DLD1 (cell line): ENCODE measurements around the gene TSC22D2.
"Not testable (repeated sequence)": the region's sequence is repeated elsewhere in the genome, so short reads cannot be mapped to it uniquely, and the experiment has no call there.

Experiments used
- in situ Hi-C: cut with HindIII; loops from 2 replicates; pipeline ENCODE4 v1.10.0; 2017; ENCODE audit warnings: low sequenced_read_pairs

Gene TSC22D2

DNA sequence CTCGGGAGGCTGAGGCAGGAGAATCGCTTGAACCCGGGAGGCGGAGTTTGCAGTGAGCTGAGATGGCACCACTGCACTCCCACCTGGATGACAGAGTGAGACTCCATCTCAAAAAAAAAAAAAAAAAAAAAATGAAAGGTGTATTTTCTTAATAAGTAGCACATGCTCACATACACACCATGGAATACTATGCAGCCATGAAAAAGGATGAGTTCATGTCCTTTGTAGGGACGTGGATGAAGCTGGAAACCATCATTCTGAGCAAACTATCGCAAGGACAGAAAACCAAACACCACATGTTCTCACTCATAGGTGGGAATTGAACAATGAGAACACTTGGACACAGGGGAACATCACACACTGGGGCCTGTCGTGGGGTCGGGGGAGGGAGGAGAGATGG, 65.1 kb downstream of the TSC22D2 start:
- in situ Hi-C loops: loop anchor here (10.0 kb wide), 1 partner anchor 58 kb away; no protein-coding TSS in a partner anchor

DNA sequence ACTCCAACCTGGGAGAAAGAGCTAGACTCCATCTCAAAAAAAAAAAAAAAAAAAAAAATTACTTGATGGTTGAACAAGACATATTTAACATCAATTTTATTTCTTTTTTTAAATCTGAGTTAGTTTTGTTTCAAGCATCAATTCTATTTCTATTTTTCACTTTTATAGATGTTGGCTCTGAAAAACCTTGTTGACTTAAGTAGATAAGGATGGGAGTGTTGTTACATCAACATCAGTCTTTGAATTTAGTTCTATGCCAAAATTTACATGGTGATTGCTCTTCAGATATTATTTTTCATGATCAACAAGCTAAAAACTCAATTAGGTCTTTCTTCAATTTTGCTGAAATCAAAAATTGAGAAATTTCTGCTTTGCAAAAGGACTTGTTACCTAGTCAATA, 71.3 kb downstream of the TSC22D2 start:
- in situ Hi-C loops: loop anchor here (5.0 to 25.0 kb wide), 3 partner anchors 58 to 242 kb away; no protein-coding TSS in a partner anchor

DNA sequence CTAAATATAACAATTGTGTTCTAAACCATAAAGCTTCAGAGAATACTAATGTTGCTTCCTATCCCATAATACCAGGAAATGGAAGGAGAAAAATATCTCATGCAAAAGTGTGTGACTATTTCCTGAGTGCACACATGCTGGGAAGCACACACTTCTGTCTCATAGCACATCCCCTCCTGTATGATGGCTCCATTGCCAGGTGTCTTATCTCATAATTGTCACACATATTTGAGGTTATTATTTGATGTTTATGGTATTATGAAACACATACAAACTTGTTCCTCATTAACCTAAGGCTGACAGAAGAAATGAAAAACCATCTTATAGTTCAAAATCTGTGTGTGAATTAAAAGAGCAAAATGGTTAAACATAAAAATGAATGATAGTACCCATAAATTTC, 72.8 kb downstream of the TSC22D2 start:
- in situ Hi-C loops: loop anchor here (25.0 kb wide), 1 partner anchor 244 kb away; no protein-coding TSS in a partner anchor

DNA sequence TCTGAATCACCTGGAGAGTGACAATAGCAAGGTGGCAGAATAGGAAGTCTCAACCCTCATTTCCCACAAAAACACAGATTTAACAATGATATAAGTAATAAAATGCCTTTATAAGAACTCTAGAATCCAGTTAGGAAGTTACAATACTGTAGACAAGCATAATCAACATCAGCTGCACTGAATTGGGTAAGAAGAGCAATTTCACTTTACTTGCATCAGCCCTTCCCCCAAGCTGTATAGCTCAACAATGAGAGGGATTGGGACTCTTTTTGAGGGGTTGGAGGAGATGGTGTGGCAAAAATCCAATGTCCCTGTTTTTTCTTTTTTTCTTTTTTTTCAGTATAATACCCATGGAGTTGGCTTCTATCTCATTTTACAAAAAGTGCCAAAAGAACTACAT, 75.1 kb downstream of the TSC22D2 start:
- in situ Hi-C loops: loop anchor here (25.0 kb wide), 1 partner anchor 246 kb away; no protein-coding TSS in a partner anchor

DNA sequence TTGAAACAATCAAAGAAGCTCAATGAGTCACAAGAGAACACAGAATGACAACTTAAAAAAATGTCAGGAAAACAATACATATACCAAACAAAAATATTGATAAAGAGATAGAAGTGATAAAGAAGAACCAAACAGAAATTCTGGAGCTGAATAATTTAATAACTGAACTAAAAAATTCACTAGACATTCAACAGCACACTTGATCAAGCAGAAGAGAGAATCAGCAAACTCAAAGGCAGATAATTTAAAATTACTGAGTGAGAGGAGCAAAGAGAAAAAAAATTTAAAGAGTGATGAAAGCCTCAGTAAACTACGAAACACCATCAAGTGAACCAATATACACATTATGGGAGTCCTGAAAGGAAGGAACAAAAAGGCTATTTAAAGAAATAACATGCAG, 76.3 kb downstream of the TSC22D2 start:
- in situ Hi-C loops: loop anchor here (25.0 kb wide), 1 partner anchor 247 kb away; no protein-coding TSS in a partner anchor

DNA sequence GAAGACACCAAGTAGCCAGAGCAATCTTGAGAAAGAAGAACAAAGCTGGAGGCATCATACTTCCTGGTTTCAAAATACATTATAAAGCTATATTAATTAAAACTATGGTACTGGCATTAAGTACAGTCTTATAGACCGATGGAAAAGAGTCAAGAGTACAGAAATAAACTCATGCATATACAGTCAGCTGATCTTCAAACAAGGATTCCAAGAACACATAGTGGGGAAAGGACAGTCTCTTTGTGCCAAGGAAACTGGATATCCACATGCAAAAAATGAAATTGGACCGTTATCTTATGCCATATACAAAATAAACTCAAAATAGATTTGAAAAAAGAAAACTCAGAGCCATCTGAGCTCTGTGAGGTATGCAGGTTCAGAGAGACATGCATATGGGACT, 80.8 kb downstream of the TSC22D2 start:
- in situ Hi-C loops: loop anchor here (25.0 kb wide), 1 partner anchor 252 kb away; no protein-coding TSS in a partner anchor

DNA sequence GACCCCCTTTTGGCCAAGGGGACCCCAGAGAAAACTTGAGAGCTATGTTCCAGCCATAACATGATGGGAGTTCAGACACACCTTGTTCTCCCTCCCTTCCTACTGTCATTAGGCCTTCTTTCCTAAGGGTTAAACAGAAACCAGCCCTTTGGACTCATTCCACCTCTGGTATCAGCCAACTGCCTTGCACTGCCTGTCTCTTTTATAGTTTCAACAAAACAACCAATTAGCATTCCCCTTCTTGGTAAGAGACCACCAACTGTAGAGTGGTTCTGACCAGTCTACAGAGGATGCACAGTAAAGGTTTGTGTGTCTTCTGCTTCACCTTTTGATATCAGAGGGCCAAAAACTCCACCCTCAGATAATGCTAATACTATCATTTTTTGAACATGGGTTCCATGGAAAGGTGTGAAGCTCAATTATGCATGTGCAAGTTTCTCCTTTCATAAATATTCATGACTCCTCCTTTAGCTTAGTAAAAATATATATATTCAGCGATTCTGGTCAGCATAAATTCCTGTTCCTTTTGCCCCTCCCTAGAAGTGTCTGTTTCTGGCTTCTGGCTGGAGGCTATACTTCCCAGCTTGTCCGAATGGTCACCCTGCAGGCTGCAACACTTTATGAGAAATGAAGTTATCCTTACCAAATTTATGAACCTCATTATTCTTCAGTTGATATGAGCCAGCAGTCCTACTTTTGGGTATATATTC, 82.3 kb downstream of the TSC22D2 start:
- in situ Hi-C loops: loop anchor here (25.0 kb wide), 1 partner anchor 253 kb away; no protein-coding TSS in a partner anchor

DNA sequence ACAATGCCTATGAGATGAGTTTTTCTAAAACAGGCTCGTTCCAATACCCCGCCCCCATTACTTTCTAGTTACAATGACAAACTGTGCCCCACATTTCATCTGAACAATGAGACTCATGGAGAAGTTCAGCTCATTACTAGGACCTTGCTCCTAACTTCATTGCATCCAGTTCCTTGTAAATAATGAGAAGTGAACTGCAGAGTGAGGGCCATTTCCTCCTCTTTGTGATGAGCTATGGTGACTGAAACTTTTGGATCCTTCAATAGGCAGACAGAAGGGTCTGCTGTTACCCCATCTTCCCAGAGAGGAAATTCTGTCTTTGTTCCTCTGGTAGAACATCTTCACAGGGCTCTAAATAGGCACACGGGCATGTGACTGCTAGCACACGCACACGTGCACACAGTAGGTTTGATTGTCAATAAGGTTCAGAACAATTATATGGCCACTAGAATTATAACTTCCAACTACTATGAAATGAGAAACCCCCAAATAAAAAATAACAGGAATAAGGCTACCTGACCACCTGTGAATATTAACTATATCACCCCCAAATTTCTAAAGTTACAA, 86.4 kb downstream of the TSC22D2 start:
- in situ Hi-C loops: loop anchor here (25.0 kb wide), 1 partner anchor 257 kb away; no protein-coding TSS in a partner anchor

DNA sequence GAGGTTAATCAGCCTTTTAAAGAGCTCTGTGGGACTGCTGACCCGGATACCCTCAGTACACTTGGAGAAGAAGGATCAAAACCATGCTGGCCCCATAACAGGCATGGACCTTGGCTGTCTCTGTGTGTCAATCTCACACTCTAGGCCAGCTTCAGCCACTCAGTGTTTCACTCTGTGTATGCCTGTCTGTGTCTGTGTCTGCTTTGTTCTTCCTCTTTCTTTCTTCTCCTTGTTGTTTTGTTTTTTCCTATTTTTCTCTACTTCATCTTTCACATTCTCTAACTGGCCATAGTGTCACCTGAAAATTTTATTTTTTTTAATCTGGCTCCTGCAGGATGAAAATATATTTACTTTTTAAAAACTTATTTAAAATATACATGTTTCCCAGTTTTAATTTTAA, 87.1 kb downstream of the TSC22D2 start:
- in situ Hi-C loops: loop anchor here (25.0 kb wide), 1 partner anchor 258 kb away; no protein-coding TSS in a partner anchor

DNA sequence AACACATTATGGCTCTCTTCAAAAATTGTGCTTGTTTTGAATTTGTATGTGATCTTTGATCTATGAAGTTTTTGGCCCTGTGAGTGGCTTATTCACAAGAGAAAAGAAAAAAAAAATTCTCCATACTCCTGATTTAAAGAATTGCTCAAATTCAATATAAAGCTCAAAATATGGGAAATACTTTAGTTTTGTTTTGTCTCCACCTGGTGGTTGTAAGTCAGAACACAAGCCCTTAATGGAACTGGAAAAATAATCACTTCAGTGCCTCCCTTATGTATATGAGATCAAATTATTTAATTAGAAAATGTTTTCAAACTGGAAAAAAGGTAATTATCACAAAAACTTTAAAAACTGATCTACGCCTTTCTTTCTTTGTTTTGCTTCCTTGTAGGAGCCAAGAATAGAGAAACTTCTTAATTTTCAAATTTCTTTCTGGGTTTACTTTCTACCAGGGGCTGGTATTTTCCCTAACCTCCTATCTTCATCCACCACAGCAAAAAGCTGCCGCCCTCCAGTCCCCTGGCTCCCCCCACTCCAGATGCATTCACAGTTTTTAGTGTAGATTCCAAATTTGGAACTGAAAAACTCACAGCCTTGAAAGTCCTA, 87.6 kb downstream of the TSC22D2 start:
- in situ Hi-C loops: loop anchor here (25.0 kb wide), 1 partner anchor 258 kb away; no protein-coding TSS in a partner anchor

DNA sequence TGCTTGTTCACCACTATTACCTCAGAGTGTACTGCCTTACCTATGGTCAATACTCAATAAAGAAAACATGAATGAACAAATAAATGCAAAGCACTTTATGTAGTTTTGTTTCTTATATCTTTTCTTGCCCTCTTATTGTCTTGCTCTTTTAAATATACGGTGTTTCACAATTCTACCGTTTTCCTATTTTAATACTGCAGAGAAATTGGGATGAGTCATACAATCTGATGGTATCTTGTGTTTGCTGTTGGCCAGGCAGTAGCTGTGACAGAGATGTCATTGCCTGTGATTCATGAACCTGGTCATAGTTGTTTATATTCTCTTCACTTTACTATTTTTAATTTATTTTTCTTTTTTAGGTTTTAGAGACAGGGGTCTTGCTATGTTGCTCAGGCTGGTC, 89.9 kb downstream of the TSC22D2 start:
- in situ Hi-C loops: loop anchor here (25.0 kb wide), 1 partner anchor 261 kb away; no protein-coding TSS in a partner anchor

DNA sequence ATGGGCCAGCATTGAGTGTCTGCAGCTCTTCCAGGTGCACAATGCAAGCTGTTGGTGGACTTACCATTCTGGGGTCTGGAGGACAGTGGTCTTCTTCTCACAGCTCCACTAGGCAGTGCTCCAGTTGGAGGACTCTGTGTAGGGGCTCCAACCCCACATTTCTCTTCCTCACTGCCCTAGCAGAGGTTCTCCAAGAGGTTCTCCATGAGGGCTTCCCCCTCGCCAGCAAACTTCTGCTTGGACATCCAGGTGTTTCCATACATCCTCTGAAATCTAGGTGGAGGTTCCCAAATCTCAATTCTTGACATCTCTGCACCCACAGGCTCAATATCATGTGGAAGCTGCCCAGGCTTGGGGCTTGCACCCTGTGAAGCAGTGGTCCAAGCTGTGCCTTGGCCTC, 92.9 kb downstream of the TSC22D2 start:
- in situ Hi-C loops: not testable (repeated sequence)

DNA sequence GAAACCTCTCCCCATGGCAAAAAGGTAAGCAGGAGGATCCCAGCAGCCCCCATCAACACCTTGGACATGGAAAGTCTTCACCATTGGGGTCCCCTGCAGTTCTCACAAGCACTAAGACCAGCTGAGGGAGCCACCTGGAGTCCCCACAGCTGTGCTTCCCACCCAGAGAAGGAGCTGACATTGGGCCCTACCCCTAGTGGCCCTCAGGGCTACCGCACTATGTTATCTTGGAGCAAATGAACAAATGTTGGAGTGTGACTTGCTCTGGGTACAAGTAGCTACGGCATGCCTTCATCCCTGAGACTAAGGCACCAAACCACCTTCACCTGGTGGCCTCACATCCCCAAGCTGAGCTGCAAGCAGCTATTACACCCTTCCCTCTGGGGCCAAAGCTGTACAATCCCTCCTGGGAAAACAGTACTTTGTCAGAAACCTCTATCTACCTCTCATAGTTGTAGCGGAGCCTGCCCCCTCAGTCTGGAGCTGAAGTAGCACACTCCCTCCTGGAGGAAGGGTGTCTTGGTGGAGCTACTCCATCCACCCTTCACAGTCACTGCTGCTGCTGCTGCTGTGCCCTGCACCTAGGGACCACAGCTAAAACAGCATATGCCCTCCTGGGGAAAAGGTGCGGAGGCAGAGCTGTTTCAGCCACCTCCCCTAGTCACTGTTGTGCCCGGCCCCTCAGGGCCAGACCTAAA, 95.5 kb downstream of the TSC22D2 start:
- in situ Hi-C loops: no loop called here

DNA sequence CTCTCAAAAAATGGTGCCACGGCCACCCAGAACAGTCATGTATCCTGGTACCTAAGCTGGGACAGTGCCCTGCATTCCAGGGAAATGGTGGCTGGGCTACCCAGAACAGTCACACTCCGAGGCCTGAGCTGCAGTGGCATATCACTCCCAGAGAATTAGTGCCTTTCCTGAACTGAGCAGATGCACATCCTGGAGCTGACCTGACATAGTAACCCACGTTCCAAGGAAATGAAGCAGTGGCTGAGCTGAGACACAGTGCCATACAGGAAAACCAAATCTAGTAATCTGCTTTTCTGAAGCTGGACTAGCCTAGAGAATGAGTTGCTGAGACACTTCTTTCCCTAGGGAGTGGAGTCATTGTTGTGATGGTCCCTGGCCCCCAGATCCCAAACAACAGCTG, 96.4 kb downstream of the TSC22D2 start:
- in situ Hi-C loops: no loop called here

DNA sequence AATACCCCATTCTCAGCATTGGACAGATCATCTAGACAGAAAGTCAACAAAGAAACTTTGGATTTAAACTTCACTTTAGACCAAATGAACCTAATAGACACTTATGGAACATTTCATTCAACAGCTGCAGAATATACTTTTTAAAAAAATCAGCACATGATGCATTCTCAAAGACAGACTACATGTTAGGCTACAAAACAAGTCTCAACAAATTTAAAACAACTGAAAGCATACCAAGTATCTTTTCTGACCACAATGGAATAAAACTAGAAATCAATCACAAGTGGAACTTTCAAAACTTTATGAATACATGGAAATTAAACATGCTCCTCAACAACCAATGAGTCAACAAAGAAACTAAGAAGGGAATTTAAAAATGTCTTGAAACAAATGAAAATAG, 100.3 kb downstream of the TSC22D2 start:
- in situ Hi-C loops: no loop called here

DNA sequence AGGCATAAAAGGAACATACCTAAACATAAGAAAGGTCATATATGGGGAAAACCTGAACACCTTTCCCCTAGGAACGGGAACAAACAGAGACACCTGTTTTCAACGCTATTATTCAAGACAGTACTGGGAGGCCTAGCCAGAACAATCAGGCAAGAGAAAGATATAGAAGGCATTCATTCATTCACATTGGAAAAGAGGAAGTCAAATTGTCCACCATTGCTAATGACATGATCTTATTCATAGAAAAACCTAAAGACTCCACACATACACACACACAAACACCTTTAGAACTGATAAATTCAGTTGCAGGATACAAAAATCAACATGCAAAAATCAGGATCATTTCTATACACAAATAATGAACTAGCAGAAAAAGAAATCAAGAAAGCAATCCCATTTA, 101.7 kb downstream of the TSC22D2 start:
- in situ Hi-C loops: no loop called here

DNA sequence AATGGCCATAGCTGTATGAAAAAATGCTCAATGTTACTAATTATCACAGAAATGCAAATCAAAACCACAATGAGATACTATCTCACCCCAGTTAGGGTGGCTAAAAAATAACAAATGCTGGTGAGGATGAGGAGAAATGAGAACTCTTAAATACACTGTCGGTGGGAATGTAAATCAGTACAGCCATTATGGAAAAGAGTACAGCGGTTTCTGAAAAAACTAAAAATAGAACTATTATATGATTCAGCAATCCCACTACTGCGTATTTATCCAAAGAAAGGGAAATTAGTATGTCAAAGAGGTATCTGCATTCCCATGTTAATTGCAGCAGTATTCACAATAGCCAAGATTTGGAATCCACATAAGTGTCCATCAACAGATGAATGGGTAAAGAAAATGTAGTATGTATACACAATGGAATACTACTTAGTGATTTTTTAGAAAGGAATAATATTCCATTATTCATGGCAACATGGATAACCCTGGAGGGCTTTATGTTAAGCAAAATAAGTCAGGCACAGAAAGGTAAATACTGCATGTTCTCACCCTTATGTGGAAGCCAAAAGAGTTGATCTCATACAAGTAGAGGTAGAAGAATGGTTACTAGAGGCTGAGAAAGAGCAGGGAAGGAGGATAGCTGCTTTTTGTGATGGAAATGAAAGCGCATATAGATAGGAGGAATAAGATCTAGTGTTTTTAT, 103.2 kb downstream of the TSC22D2 start:
- in situ Hi-C loops: no loop called here

DNA sequence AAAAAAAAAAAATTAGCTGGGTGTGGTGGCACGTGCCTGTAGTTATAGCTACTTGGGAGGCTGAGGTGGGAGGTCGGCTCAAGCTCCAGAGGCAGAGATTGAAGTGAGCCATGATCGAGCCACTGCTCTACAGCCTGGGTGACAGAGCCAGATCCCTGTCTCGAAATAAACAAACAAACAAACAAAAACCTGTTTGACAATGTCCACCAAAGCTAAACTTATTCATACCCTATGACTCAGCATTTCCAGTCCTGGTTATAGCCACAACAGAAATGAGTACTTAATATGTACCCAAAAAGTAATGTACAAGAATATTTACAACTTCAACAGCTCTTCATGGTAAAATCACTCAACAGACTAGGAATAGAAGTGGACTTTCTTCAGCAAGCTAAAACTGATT, 107.1 kb downstream of the TSC22D2 start:
- in situ Hi-C loops: no loop called here
